Neural cell (in vitro differentiated cells): ENCODE results near the gene MRPS5. TPM values are rescaled to one million over a fixed set of nuclear protein-coding genes. Genes with fewer than 3 reads are reported as not detected.

Experiments used
- H2AFZ ChIP-seq: fragments of 200-600, 300-800 bp; sonication (generic), shearing (Covaris generic); 2 replicates; pipeline ENCODE4 v1.6.0; 2014; ENCODE audit warnings: low read depth, mild to moderate bottlenecking, antibody characterized with exemption, low read length, moderate library complexity
- H3F3A ChIP-seq: fragments of 200-600 bp; shearing (Covaris generic); 2 replicates; pipeline ENCODE4 v1.6.1; 2016; ENCODE audit warnings: mild to moderate bottlenecking, moderate library complexity, mixed read lengths, antibody characterized with exemption, low read length; ENCODE audit not compliant: insufficient read depth, poor library complexity, severe bottlenecking
- H3K27ac ChIP-seq: fragments of 200-600, 300-800 bp; sonication (generic), shearing (Covaris generic); 2 replicates; pipeline ENCODE4 v1.5.1; 2014; ENCODE audit warnings: mild to moderate bottlenecking, low read length, moderate library complexity
- H3K27me3 ChIP-seq: fragments of 300-800, 200-600 bp; sonication (generic), shearing (Covaris generic); 2 replicates; pipeline ENCODE4 v1.6.0; 2014; ENCODE audit warnings: mild to moderate bottlenecking, low read depth, low read length, moderate library complexity; ENCODE audit not compliant: insufficient read depth
- H3K36me3 ChIP-seq: fragments of 300-800, 200-600 bp; sonication (generic), shearing (Covaris generic); 2 replicates; pipeline ENCODE4 v1.5.1; 2014; ENCODE audit warnings: mild to moderate bottlenecking, antibody characterized with exemption, low read length, moderate library complexity; ENCODE audit not compliant: insufficient read depth
- H3K4me2 ChIP-seq: fragments of 300-800, 200-600 bp; sonication (generic), shearing (Covaris generic); 2 replicates; pipeline ENCODE4 v1.6.0; 2014; ENCODE audit warnings: mild to moderate bottlenecking, low read length
- H3K4me3 ChIP-seq: fragments of 300-800, 200-600 bp; sonication (generic), shearing (Covaris generic); 2 replicates; pipeline ENCODE4 v1.5.1; 2014; ENCODE audit warnings: mild to moderate bottlenecking, low read length, moderate library complexity
- H3K79me2 ChIP-seq: fragments of 200-600 bp; shearing (Covaris generic); replicated peaks from 2 replicates; pipeline ENCODE4 v1.6.0; 2014; ENCODE audit warnings: mild to moderate bottlenecking, low read length, moderate library complexity; ENCODE audit not compliant: insufficient read depth
- H3K9ac ChIP-seq: fragments of 300-800, 200-600 bp; sonication (generic), shearing (Covaris generic); 2 replicates; pipeline ENCODE4 v1.6.1; 2016; ENCODE audit warnings: mild to moderate bottlenecking, low read length, mixed read lengths
- H3K9me2 ChIP-seq: fragments of 200-600 bp; shearing (Covaris generic); 2 replicates; pipeline ENCODE4 v1.6.1; 2016; ENCODE audit warnings: mild to moderate bottlenecking, low read length, mixed read lengths; ENCODE audit not compliant: insufficient read depth
- H3K9me3 ChIP-seq: fragments of 200-600, 300-800 bp; sonication (generic), shearing (Covaris generic); 2 replicates; pipeline ENCODE4 v1.6.1; 2016; ENCODE audit warnings: mild to moderate bottlenecking, mixed run types, low read length, moderate library complexity, mixed read lengths
- H4K20me1 ChIP-seq: fragments of 200-600 bp; shearing (Covaris generic); 2 replicates; pipeline ENCODE4 v1.6.1; 2016; ENCODE audit warnings: mild to moderate bottlenecking, mixed run types; ENCODE audit not compliant: insufficient read depth
- EP300 ChIP-seq: fragments of 450-650 bp; conservative IDR thresholded peaks from 2 replicates; pipeline ENCODE4 v1.6.1; 2014; ENCODE audit warnings: antibody characterized with exemption, mild to moderate bottlenecking, moderate library complexity; ENCODE audit not compliant: poor library complexity, severe bottlenecking
- EZH2 ChIP-seq: fragments of 200-600, 300-800 bp; shearing (Covaris generic), sonication (generic); IDR thresholded peaks from 2 replicates; pipeline ENCODE4 v1.6.1; 2014; ENCODE audit warnings: antibody characterized with exemption, low read length, borderline replicate concordance, mild to moderate bottlenecking; ENCODE audit not compliant: insufficient read depth, poor library complexity, severe bottlenecking
- MXI1 ChIP-seq: fragments of 450-650 bp; conservative IDR thresholded peaks from 2 replicates; pipeline ENCODE4 v1.6.1; 2014; ENCODE audit warnings: antibody characterized with exemption, mild to moderate bottlenecking; ENCODE audit not compliant: poor library complexity, severe bottlenecking
- POLR2AphosphoS5 ChIP-seq: IDR thresholded peaks from 2 replicates; pipeline ENCODE4 v1.6.1; 2012
- RAD21 ChIP-seq: fragments of 450-650 bp; conservative IDR thresholded peaks from 2 replicates; pipeline ENCODE4 v1.6.1; 2014; ENCODE audit warnings: antibody characterized with exemption, mild to moderate bottlenecking, moderate library complexity
- SMC3 ChIP-seq: fragments of 450-650 bp; conservative IDR thresholded peaks from 2 replicates; pipeline ENCODE4 v1.6.1; 2014; ENCODE audit warnings: antibody characterized with exemption, mild to moderate bottlenecking, moderate library complexity; ENCODE audit not compliant: poor library complexity
- TAF1 ChIP-seq: IDR thresholded peaks from 2 replicates; pipeline ENCODE4 v1.6.1; 2012; ENCODE audit warnings: low read depth
- polyA plus RNA-seq: library from polyadenylated mRNA; depleted of rRNA; stranded (reverse); fragments of >200 nt; gene quantifications from 2 replicates; pipeline ENCODE4 v1.2.3, GENCODE V29; 2014
- TF ChIP-seq, protein P1 (sequence below): fragments of 450-650 bp; IDR thresholded peaks from 2 replicates; pipeline ENCODE4 v1.5.1; 2014; ENCODE audit warnings: antibody characterized with exemption, mild to moderate bottlenecking, moderate library complexity; ENCODE audit not compliant: poor library complexity, severe bottlenecking
- TF ChIP-seq, protein P2 (sequence below): IDR thresholded peaks from 2 replicates; pipeline ENCODE4 v1.6.1; 2012; ENCODE audit warnings: borderline replicate concordance

Gene MRPS5
- polyA plus RNA-seq, 1 donor from 2014 or later = 167 TPM

DNA sequence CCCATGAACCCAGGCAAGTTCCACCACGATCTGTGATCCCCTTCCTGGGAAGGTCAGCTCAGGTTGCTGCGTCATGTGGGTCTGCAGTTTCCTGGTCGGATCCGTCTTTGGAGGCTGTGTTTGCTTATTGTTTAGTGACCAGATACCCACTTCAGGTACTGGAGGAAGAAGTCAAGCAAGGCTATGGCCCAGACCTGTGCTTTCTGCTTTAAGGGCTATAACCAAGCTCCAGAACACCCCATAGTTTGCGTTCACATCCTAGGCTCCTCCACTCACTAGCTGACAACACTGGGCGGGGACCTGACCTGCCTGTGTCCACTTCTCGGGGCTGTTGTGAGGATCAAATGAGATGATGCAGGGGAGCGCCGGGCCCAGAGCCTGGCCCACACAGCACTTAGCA lies 52.1 kb downstream of the MRPS5 start:
- H3K36me3 ChIP-seq = no peaks in the 10 kb centered on the region
- no peaks in the 10 kb centered on the region for H3F3A ChIP-seq
- no peak overlapping the region for H3K4me3 ChIP-seq
- H3K9me3 ChIP-seq = peaks cover 3% of the 10 kb centered on the region
- H3K27ac ChIP-seq = no peak overlapping the region
- no peaks in the 10 kb centered on the region for H3K79me2 ChIP-seq
- no peak overlapping the region for H2AFZ ChIP-seq
- H4K20me1 ChIP-seq = no peaks in the 10 kb centered on the region
- no peaks in the 10 kb centered on the region for H3K27me3 ChIP-seq
- no peak overlapping the region for H3K9ac ChIP-seq
- H3K4me2 ChIP-seq = no peak overlapping the region
- H3K9me2 ChIP-seq = no peaks in the 10 kb centered on the region
- TF ChIP-seq, protein P1, sequence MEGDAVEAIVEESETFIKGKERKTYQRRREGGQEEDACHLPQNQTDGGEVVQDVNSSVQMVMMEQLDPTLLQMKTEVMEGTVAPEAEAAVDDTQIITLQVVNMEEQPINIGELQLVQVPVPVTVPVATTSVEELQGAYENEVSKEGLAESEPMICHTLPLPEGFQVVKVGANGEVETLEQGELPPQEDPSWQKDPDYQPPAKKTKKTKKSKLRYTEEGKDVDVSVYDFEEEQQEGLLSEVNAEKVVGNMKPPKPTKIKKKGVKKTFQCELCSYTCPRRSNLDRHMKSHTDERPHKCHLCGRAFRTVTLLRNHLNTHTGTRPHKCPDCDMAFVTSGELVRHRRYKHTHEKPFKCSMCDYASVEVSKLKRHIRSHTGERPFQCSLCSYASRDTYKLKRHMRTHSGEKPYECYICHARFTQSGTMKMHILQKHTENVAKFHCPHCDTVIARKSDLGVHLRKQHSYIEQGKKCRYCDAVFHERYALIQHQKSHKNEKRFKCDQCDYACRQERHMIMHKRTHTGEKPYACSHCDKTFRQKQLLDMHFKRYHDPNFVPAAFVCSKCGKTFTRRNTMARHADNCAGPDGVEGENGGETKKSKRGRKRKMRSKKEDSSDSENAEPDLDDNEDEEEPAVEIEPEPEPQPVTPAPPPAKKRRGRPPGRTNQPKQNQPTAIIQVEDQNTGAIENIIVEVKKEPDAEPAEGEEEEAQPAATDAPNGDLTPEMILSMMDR = no peak
- TF ChIP-seq, protein P2, sequence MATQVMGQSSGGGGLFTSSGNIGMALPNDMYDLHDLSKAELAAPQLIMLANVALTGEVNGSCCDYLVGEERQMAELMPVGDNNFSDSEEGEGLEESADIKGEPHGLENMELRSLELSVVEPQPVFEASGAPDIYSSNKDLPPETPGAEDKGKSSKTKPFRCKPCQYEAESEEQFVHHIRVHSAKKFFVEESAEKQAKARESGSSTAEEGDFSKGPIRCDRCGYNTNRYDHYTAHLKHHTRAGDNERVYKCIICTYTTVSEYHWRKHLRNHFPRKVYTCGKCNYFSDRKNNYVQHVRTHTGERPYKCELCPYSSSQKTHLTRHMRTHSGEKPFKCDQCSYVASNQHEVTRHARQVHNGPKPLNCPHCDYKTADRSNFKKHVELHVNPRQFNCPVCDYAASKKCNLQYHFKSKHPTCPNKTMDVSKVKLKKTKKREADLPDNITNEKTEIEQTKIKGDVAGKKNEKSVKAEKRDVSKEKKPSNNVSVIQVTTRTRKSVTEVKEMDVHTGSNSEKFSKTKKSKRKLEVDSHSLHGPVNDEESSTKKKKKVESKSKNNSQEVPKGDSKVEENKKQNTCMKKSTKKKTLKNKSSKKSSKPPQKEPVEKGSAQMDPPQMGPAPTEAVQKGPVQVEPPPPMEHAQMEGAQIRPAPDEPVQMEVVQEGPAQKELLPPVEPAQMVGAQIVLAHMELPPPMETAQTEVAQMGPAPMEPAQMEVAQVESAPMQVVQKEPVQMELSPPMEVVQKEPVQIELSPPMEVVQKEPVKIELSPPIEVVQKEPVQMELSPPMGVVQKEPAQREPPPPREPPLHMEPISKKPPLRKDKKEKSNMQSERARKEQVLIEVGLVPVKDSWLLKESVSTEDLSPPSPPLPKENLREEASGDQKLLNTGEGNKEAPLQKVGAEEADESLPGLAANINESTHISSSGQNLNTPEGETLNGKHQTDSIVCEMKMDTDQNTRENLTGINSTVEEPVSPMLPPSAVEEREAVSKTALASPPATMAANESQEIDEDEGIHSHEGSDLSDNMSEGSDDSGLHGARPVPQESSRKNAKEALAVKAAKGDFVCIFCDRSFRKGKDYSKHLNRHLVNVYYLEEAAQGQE = no peak

DNA sequence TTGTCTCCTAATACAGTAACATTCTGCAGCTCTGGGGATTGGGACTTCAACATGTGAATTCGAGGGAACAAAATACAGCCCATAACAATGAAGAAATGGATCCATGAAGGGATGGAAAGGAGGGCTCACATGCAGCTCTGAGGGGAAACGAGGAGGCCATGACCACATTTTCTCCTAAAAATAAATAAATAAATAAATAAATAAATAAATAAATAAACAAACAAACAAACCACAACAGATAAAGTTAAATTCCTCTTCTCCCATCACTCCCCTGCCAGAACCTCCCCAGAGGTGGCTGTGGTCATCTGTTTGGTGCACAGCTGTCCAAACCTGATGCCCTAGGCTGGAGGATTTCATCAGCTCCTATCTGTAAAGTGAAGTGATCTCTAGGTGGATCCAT lies 53.4 kb downstream of the MRPS5 start:
- Histone ChIP-seq H4K20me1 (no peaks in the 10 kb centered on the region), H3K79me2 (no peaks in the 10 kb centered on the region), H3K27me3 (no peaks in the 10 kb centered on the region), H3K9ac (no peak overlapping the region), H2AFZ (no peak overlapping the region), H3F3A (no peaks in the 10 kb centered on the region), H3K4me3 (no peak overlapping the region), H3K36me3 (no peaks in the 10 kb centered on the region), H3K9me3 (peaks cover 3% of the 10 kb centered on the region), H3K4me2 (no peak overlapping the region), H3K27ac (no peak overlapping the region), H3K9me2 (no peaks in the 10 kb centered on the region)
- TF ChIP-seq, protein P2 = no peak
- TF ChIP-seq EP300 (no peak), EZH2 (no peak), MXI1 (no peak), RAD21 (no peak), POLR2AphosphoS5 (no peak), SMC3 (no peak), TAF1 (no peak)
- TF ChIP-seq, protein P1 = no peak
